Upper lobe of left lung (tissue), 6 donors: ENCODE results near the gene FARP1. TPM values are rescaled to one million over a fixed set of nuclear protein-coding genes. Genes with fewer than 3 reads are reported as not detected.
"Not testable (repeated sequence)": the region's sequence is repeated elsewhere in the genome, so short reads cannot be mapped to it uniquely, and the experiment has no call there.

Experiments used
- ATAC-seq, 2 donors: fragments of 200-7000 bp; cut with Tn5 transposase; one replicate each; pipeline ENCODE4 v1.9.1; 2022; ENCODE audit warnings: mild to moderate bottlenecking in 2 of 2, moderate library complexity in 2 of 2; ENCODE audit not compliant: low FRiP score in 2 of 2
- DNase-seq, 2 donors: peaks; one replicate each; pipeline ENCODE4 v3.0.0-alpha.2; 2019 to 2020
- H3K27ac ChIP-seq, 4 donors: fragments of 200-600 bp; sonication (generic); one replicate each; pipeline ENCODE4 v1.5.1; 2016 to 2019
- H3K27me3 ChIP-seq, 4 donors: fragments of 200-600 bp; sonication (generic); one replicate each; pipeline ENCODE4 v1.5.1; 2017 to 2019
- H3K36me3 ChIP-seq, 4 donors: fragments of 200-600 bp; sonication (generic); one replicate each; pipeline ENCODE4 v1.5.1; 2016 to 2019
- H3K4me1 ChIP-seq, 4 donors: fragments of 200-600 bp; sonication (generic); one replicate each; pipeline ENCODE4 v1.5.1; 2018 to 2019
- H3K4me3 ChIP-seq, 4 donors: fragments of 200-600 bp; sonication (generic); one replicate each; pipeline ENCODE4 v1.5.1; 2017 to 2019; ENCODE audit warnings: mild to moderate bottlenecking in 2 of 4, moderate library complexity in 1 of 4
- H3K9me3 ChIP-seq, 4 donors: fragments of 200-600 bp; sonication (generic); one replicate each; pipeline ENCODE4 v1.5.1; 2018 to 2019
- EP300 ChIP-seq, 4 donors: sonication (generic); formaldehyde crosslinking; IDR thresholded peaks; one replicate each; pipeline ENCODE4 v1.5.1; 2017; ENCODE audit warnings: antibody characterized with exemption in 4 of 4, control low read depth in 2 of 4
- POLR2A ChIP-seq, 4 donors: fragments of 450-650 bp; IDR thresholded peaks; one replicate each; pipeline ENCODE4 v1.5.1; 2016 to 2017; ENCODE audit warnings: antibody characterized with exemption in 4 of 4, mild to moderate bottlenecking in 2 of 4
- POLR2AphosphoS5 ChIP-seq, 2 donors: sonication (generic); formaldehyde crosslinking; IDR thresholded peaks; one replicate each; pipeline ENCODE4 v1.5.1; 2017; ENCODE audit warnings: antibody characterized with exemption in 2 of 2
- WGBS, 2 donors: methylation state at CpG; one replicate each; pipeline ENCODE4 v1.1.5; 2017 to 2018; 5-methylcytosine and 5-hydroxymethylcytosine counted together
- total RNA-seq, 6 donors: library from RNA; depleted of rRNA in 4 of 6; stranded (reverse); fragments of >200 nt in 4 of 6; gene quantifications; one replicate each; pipeline versions ENCODE4 v1.1.0 to v1.2.1, GENCODE V29; 2016 to 2021
- TF ChIP-seq, protein P1 (sequence below), 6 experiments: fragments of 450-650 bp in 4 of 6; fragments of 200-600 bp in 2 of 6; sonication (generic) in 2 of 6; IDR thresholded peaks; one replicate each; pipeline ENCODE4 v1.5.1; 2016 to 2019; ENCODE audit warnings: antibody characterized with exemption in 6 of 6
- donor health status: DM: no; HTN: no; CAD: no; lungs with moderate emphysema.
- donor health status: DM: no; HTN: yes; CAD: no; lungs with severe emphysema.

FARP1 gene
- total RNA-seq, 6 donors from 2014 or later, result 65.7 to 111 (median 91.8) TPM

DNA sequence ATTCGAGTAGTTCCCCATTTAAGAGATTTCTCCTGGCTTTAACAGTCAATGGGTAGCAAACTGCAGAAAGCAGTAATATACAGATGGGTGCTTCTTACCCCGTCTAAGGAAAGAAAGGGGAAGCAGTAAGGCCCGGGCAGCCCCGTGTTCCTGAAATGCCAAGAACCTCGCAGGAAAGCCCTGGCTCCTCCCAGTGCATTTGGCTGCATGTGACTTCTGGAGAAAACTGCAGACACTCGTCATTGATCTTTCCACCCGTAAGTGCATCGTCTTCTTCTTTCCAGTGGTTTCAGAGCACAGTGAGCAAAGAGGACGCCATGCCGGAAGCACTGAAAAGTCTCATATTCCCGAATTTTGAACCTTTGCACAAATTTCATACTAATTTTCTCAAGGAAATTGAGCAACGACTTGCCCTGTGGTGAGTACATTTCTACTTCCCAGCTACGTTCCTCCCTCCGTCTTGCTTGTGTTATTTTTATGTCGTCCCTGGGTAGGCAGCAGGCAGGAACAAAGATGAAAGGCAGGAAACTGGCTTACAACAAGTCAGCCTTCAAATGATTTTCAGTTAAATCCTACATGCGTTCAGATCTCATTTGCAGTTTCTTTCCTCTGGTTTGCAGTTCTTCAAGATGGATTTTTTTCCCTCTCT lies 268.8 kb downstream of the FARP1 start:
- Histone ChIP-seq H3K27ac (peak overlapping the region in 3 of 4 donors; percentile 24 to 41 (median 38)), H3K27me3 (no peaks in the 10 kb centered on the region), H3K4me3 (peak overlapping the region in 3 of 4 donors; percentile 2 to 36 (median 8)), H3K36me3 (no peaks in the 10 kb centered on the region), H3K4me1 (peaks cover 0 to 13% (median 9%) of the 10 kb centered on the region in 4 donors), H3K9me3 (no peaks in the 10 kb centered on the region)
- ATAC-seq (peak; percentile 50 to 82), DNase-seq (peak in 1 of 2 donors; percentile 68)
- 31 to 50% methylated on average over 14 to 16 of the region's 16 CpGs for WGBS, 2 donors
- TF ChIP-seq POLR2A (IDR thresholded peaks at IDR 0.05), result peak in 1 of 4 donors; percentile 60
- no peak for TF ChIP-seq POLR2AphosphoS5 (IDR thresholded peaks at IDR 0.05)

DNA sequence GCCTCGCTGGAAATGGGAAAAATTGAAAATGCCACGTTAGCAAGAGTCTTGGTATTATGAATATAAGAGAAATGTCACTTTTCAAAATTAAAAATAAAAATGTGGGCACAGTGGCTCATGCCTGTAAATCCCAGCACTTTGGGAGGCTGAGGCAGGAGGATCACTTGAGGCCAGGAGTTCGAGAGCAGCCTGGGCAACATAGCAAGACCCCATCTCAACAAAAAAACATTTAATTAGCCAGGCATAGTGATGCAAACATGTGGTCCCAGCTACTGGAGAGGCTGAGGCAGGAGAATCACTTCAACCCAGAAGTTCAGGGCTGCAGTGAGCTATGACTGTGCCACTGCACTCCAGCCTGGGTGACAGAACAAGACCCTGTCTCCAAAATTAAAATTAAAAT lies 270.4 kb downstream of the FARP1 start:
- not testable (repeated sequence) for H3K27ac ChIP-seq, H3K36me3 ChIP-seq, H3K4me3 ChIP-seq, H3K9me3 ChIP-seq, DNase-seq, H3K27me3 ChIP-seq, ATAC-seq
- H3K4me1 ChIP-seq, result peaks cover 0 to 18% (median 12%) of the 10 kb centered on the region in 4 donors
- WGBS, 2 donors, result 87 to 90% methylated on average over 3 of the region's 3 CpGs

GRCh38 chr13:98413796-98414195 lies 270.9 kb downstream of the FARP1 start:
- no peaks in the 10 kb centered on the region for H3K9me3 ChIP-seq
- H3K4me3 ChIP-seq, result no peak overlapping the region
- no peaks in the 10 kb centered on the region for H3K27me3 ChIP-seq
- TF ChIP-seq, protein P1, sequence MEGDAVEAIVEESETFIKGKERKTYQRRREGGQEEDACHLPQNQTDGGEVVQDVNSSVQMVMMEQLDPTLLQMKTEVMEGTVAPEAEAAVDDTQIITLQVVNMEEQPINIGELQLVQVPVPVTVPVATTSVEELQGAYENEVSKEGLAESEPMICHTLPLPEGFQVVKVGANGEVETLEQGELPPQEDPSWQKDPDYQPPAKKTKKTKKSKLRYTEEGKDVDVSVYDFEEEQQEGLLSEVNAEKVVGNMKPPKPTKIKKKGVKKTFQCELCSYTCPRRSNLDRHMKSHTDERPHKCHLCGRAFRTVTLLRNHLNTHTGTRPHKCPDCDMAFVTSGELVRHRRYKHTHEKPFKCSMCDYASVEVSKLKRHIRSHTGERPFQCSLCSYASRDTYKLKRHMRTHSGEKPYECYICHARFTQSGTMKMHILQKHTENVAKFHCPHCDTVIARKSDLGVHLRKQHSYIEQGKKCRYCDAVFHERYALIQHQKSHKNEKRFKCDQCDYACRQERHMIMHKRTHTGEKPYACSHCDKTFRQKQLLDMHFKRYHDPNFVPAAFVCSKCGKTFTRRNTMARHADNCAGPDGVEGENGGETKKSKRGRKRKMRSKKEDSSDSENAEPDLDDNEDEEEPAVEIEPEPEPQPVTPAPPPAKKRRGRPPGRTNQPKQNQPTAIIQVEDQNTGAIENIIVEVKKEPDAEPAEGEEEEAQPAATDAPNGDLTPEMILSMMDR (IDR thresholded peaks at IDR 0.05), result no peak
- TF ChIP-seq POLR2AphosphoS5 (IDR thresholded peaks at IDR 0.05) (no peak), POLR2A (IDR thresholded peaks at IDR 0.05) (no peak), EP300 (IDR thresholded peaks at IDR 0.05) (no peak)
- whole genome bisulfite sequencing, 2 donors, result 90 to 96% methylated on average over 7 of the region's 7 CpGs
- no peak for ATAC-seq
- peaks cover 0 to 18% (median 12%) of the 10 kb centered on the region in 4 donors for H3K4me1 ChIP-seq
- H3K27ac ChIP-seq, result no peak overlapping the region
- peaks cover 0 to 8% (median 0%) of the 10 kb centered on the region in 4 donors for H3K36me3 ChIP-seq
- DNase-seq, result no peak

- peaks cover 0 to 29% (median 18%) of the 10 kb centered on the region in 4 donors for H3K4me1 ChIP-seq
- peaks cover 0 to 11% (median 0%) of the 10 kb centered on the region in 4 donors for H3K36me3 ChIP-seq
- ATAC-seq, result no peak
- no peak for DNase-seq
- H3K4me3 ChIP-seq, result no peak overlapping the region
- no peaks in the 10 kb centered on the region for H3K9me3 ChIP-seq
- TF ChIP-seq, protein P1 (IDR thresholded peaks at IDR 0.05), result no peak
- TF ChIP-seq POLR2A (IDR thresholded peaks at IDR 0.05) (no peak), POLR2AphosphoS5 (IDR thresholded peaks at IDR 0.05) (no peak), EP300 (IDR thresholded peaks at IDR 0.05) (no peak)
- WGBS, 2 donors, result 85 to 86% methylated on average over 12 to 18 of the region's 18 CpGs
- H3K27ac ChIP-seq, result peak overlapping the region; percentile 50 to 80 (median 68)
- no peaks in the 10 kb centered on the region for H3K27me3 ChIP-seq
Observed at GRCh38 chr13:98415326-98416070, 272.6 kb downstream of the FARP1 start.

DNA sequence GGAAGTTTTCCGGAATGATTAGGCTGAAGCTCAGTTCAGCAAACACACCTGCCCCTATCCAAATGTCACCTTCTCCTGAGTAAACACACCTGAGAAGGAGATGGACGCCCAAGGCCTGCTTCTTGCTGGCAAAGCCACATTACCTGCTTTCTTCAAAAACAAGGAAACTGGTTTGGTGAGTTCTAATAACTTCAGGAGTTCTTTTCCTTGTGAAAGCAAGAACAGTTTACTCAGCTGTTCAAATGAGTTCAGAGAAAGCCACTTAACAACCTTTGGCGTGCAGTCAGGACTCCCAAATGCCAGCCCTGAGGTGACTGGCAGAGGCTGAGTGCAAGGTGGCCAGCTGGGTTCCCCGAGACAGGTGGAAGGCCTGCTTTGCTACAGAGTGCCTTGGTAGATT lies 273.5 kb downstream of the FARP1 start:
- peak in 1 of 2 donors; percentile 91 for DNase-seq
- peak; percentile 49 to 86 for ATAC-seq
- Histone ChIP-seq H3K36me3 (peaks cover 0 to 11% (median 0%) of the 10 kb centered on the region in 4 donors), H3K27me3 (no peaks in the 10 kb centered on the region), H3K27ac (peak overlapping the region; percentile 67 to 80 (median 72)), H3K4me1 (peaks cover 0 to 29% (median 15%) of the 10 kb centered on the region in 4 donors), H3K9me3 (no peaks in the 10 kb centered on the region), H3K4me3 (no peak overlapping the region)
- WGBS, 2 donors, result 55 to 71% methylated on average over 4 of the region's 4 CpGs
- TF ChIP-seq POLR2A (IDR thresholded peaks at IDR 0.05), result no peak
- peak in 2 of 4 donors; percentile 50 to 94 for TF ChIP-seq EP300 (IDR thresholded peaks at IDR 0.05)
- peak; percentile 55 to 74 for TF ChIP-seq POLR2AphosphoS5 (IDR thresholded peaks at IDR 0.05)
